GM23338 (cell line): ENCODE measurements around the gene ADAT3.

Experiments used
- CTCF ChIP-seq, 2 experiments: fragments of 200-600 bp in 1 of 2; sonication (generic) in 1 of 2; conservative IDR thresholded peaks; 2 replicates each; pipeline versions ENCODE4 v1.5.1 to v1.6.1; 2016 to 2017; ENCODE audit warnings: antibody characterized with exemption in 2 of 2, low read depth in 2 of 2, mild to moderate bottlenecking in 2 of 2, moderate library complexity in 1 of 2
- EZH2 ChIP-seq: fragments of 200-600 bp; sonication (generic); IDR thresholded peaks from one replicate; pipeline ENCODE4 v1.8.0; 2017; ENCODE audit warnings: antibody characterized with exemption, mild to moderate bottlenecking, low read depth; ENCODE audit not compliant: unreplicated experiment
- EZH2phosphoT487 ChIP-seq: fragments of 200-600 bp; sonication (generic); IDR thresholded peaks from one replicate; pipeline ENCODE4 v1.8.1; 2018; ENCODE audit warnings: antibody characterized with exemption; ENCODE audit not compliant: unreplicated experiment
- JUNB ChIP-seq: IDR thresholded peaks from one replicate; pipeline ENCODE4 v1.6.1; 2016; ENCODE audit warnings: antibody characterized with exemption; ENCODE audit not compliant: unreplicated experiment
- NANOG ChIP-seq: IDR thresholded peaks from 2 replicates; pipeline ENCODE4 v1.6.1; 2016; ENCODE audit warnings: antibody characterized with exemption, borderline replicate concordance
- POLR2AphosphoS5 ChIP-seq: IDR thresholded peaks from 2 replicates; pipeline ENCODE4 v1.6.1; 2016; ENCODE audit warnings: antibody characterized with exemption, low read depth
- REST ChIP-seq: IDR thresholded peaks from one replicate; pipeline ENCODE4 v1.6.1; 2018; ENCODE audit warnings: antibody characterized with exemption; ENCODE audit not compliant: unreplicated experiment
- STAT1 ChIP-seq: IDR thresholded peaks from one replicate; pipeline ENCODE4 v1.6.1; 2016; ENCODE audit warnings: antibody characterized with exemption; ENCODE audit not compliant: unreplicated experiment
- ZNF114 ChIP-seq: fragments of 250-450 bp; sonication (Bioruptor Pico); IDR thresholded peaks from 2 replicates; pipeline ENCODE4 v1.5.0; 2020; ENCODE audit warnings: mild to moderate bottlenecking, moderate library complexity
- ZNF331 ChIP-seq: fragments of 250-450 bp; sonication (Bioruptor Pico); IDR thresholded peaks from 2 replicates; pipeline ENCODE4 v1.5.0; 2020; ENCODE audit warnings: low read depth, mild to moderate bottlenecking, moderate library complexity

GRCh38 chr19:1954532-1954933 is 49.3 kb downstream of the ADAT3 start:
- TF ChIP-seq EZH2 (no peak), CTCF (conservative IDR thresholded peaks at IDR 0.05; ENCODE audit: low read depth in 2 of 2) (no peak), POLR2AphosphoS5 (no peak), ZNF114 (CRISPR knock-in tag) (no peak), NANOG (no peak), JUNB (no peak), EZH2phosphoT487 (no peak), ZNF331 (CRISPR knock-in tag) (no peak), STAT1 (no peak), REST (no peak)
